GM23248 (cell line): Measurements from ENCODE around the gene ARHGAP4. TPM values are rescaled to one million over a fixed set of nuclear protein-coding genes. Genes with fewer than 3 reads are reported as not detected.

ENCODE experiments used
- DNase-seq: peaks from one replicate; pipeline ENCODE4 v3.0.0-alpha.2; 2015
- H2AFZ ChIP-seq: fragments of 200-600 bp; sonication (generic); 2 replicates; pipeline ENCODE4 v1.6.1; 2016; ENCODE audit warnings: antibody characterized with exemption
- H3F3A ChIP-seq: fragments of 200-600 bp; sonication (generic); 2 replicates; pipeline ENCODE4 v1.6.1; 2016; ENCODE audit warnings: mild to moderate bottlenecking, antibody characterized with exemption, mixed run types; ENCODE audit not compliant: insufficient read depth
- H3K27ac ChIP-seq: fragments of 200-600 bp; sonication (generic); 2 replicates; pipeline ENCODE4 v1.5.1; 2016; ENCODE audit warnings: mild to moderate bottlenecking
- H3K27me3 ChIP-seq: fragments of 200-600 bp; sonication (generic); replicated peaks from 2 replicates; pipeline ENCODE4 v1.6.1; 2016; ENCODE audit warnings: mild to moderate bottlenecking; ENCODE audit not compliant: insufficient read depth
- H3K36me3 ChIP-seq: fragments of 200-600 bp; sonication (generic); 2 replicates; pipeline ENCODE4 v1.6.1; 2016; ENCODE audit warnings: low read depth, mild to moderate bottlenecking
- H3K4me1 ChIP-seq: fragments of 200-600 bp; sonication (generic); 2 replicates; pipeline ENCODE4 v1.6.1; 2016; ENCODE audit warnings: mild to moderate bottlenecking; ENCODE audit not compliant: insufficient read depth
- H3K4me2 ChIP-seq: fragments of 200-600 bp; sonication (generic); one replicate; pipeline ENCODE4 v1.6.1; 2016; ENCODE audit warnings: mild to moderate bottlenecking; ENCODE audit not compliant: unreplicated experiment
- H3K4me3 ChIP-seq: fragments of 200-600 bp; sonication (generic); 2 replicates; pipeline ENCODE4 v1.5.1; 2016; ENCODE audit warnings: mild to moderate bottlenecking
- H3K79me2 ChIP-seq: fragments of 200-600 bp; sonication (generic); 2 replicates; pipeline ENCODE4 v1.6.1; 2016; ENCODE audit warnings: mild to moderate bottlenecking; ENCODE audit not compliant: insufficient read depth
- H3K9ac ChIP-seq: fragments of 200-600 bp; sonication (generic); 2 replicates; pipeline ENCODE4 v1.6.1; 2016; ENCODE audit warnings: mild to moderate bottlenecking
- H3K9me2 ChIP-seq: fragments of 200-600 bp; sonication (generic); 2 replicates; pipeline ENCODE4 v1.6.1; 2016; ENCODE audit warnings: mixed run types, mild to moderate bottlenecking, moderate library complexity; ENCODE audit not compliant: insufficient read depth
- H3K9me3 ChIP-seq: fragments of 200-600 bp; sonication (generic); one replicate; pipeline ENCODE4 v1.6.1; 2017; ENCODE audit warnings: low read depth
- H4K20me1 ChIP-seq: fragments of 200-600 bp; sonication (generic); 2 replicates; pipeline ENCODE4 v1.6.0; 2016; ENCODE audit not compliant: insufficient read depth
- EZH2 ChIP-seq: fragments of 200-600 bp; sonication (generic); IDR thresholded peaks from 2 replicates; pipeline ENCODE4 v1.6.1; 2018; ENCODE audit warnings: antibody characterized with exemption, mild to moderate bottlenecking; ENCODE audit not compliant: insufficient read depth, poor library complexity, severe bottlenecking
- EZH2phosphoT487 ChIP-seq: fragments of 200-600 bp; sonication (generic); IDR thresholded peaks from 2 replicates; pipeline ENCODE4 v1.6.1; 2018; ENCODE audit warnings: antibody characterized with exemption, moderate library complexity, mild to moderate bottlenecking, low read depth; ENCODE audit not compliant: insufficient read depth
- WGBS, 2 experiments: methylation state at CpG; one replicate each; pipeline ENCODE4 v1.1.6; 2015 to 2017; ENCODE audit warnings: low lambda C conversion rate in 2 of 2, low coverage in 1 of 2; ENCODE audit errors: missing lambda C conversion rate in 2 of 2; 5-methylcytosine and 5-hydroxymethylcytosine counted together
- in situ Hi-C: fragments of 300-500 bp; cut with MboI; formaldehyde crosslinking; loops from 2 replicates; pipeline ENCODE4 v1.15.0; 2020
- polyA plus RNA-seq: library from polyadenylated mRNA; unstranded; fragments of >200 nt; fragmentation: Nextera tagmentation; extraction: Ambion mirVana; gene quantifications from 2 replicates; pipeline ENCODE4 v1.2.1, GENCODE V29; 2016
- total RNA-seq: library from RNA; depleted of rRNA; stranded (reverse); fragments of >200 nt; shearing (Covaris generic); gene quantifications from 2 replicates; pipeline ENCODE4 v1.2.3, GENCODE V29; 2014

The ARHGAP4 gene
- total and polyA plus RNA-seq, 2 experiments from 2014 or later = 0.45 to 2.8 TPM

- peak overlapping the region; percentile 91 for H3K4me2 ChIP-seq
- no peaks in the 10 kb centered on the region for H3K9me3 ChIP-seq
- TF ChIP-seq EZH2 (no peak), EZH2phosphoT487 (no peak)
- peak overlapping the region; percentile 98 for H3K9ac ChIP-seq
- DNase-seq = no peak
- no peaks in the 10 kb centered on the region for H3K4me1 ChIP-seq
- H2AFZ ChIP-seq = no peak overlapping the region
- in situ Hi-C loops = no loop called here
- H3F3A ChIP-seq = 0 out of 2 replicates have a peak, but pooled peaks cover 6% of the 10 kb centered on the region
- peak overlapping the region; percentile 76 for H3K4me3 ChIP-seq
- peaks cover 20% of the 10 kb centered on the region for H3K79me2 ChIP-seq
- no peaks in the 10 kb centered on the region for H3K9me2 ChIP-seq
- no peaks in the 10 kb centered on the region for H3K27me3 ChIP-seq
- H3K36me3 ChIP-seq = no peaks in the 10 kb centered on the region
- H4K20me1 ChIP-seq = no peaks in the 10 kb centered on the region
- peak overlapping the region; percentile 96 for H3K27ac ChIP-seq
- WGBS, 2 experiments = 4 to 8% methylated on average over 4 to 8 of the region's 8 CpGs
Observed at GRCh38 chrX:153927672-153927921, 1.5 kb upstream of the ARHGAP4 start.

GRCh38 chrX:153926858-153927671 is 1.0 kb upstream of the ARHGAP4 start:
- H4K20me1 ChIP-seq = no peaks in the 10 kb centered on the region
- peak overlapping the region; percentile 96 for H3K27ac ChIP-seq
- peak overlapping the region; percentile 76 for H3K4me3 ChIP-seq
- peak; percentile 49 for DNase-seq
- 0 out of 2 replicates have a peak, but pooled peaks cover 6% of the 10 kb centered on the region for H3F3A ChIP-seq
- H3K36me3 ChIP-seq = no peaks in the 10 kb centered on the region
- no peaks in the 10 kb centered on the region for H3K27me3 ChIP-seq
- in situ Hi-C loops = no loop called here
- H3K4me2 ChIP-seq = peak overlapping the region; percentile 91
- no peak for TF ChIP-seq EZH2phosphoT487
- no peak for TF ChIP-seq EZH2
- no peak overlapping the region for H2AFZ ChIP-seq
- H3K9me2 ChIP-seq = no peaks in the 10 kb centered on the region
- no peaks in the 10 kb centered on the region for H3K4me1 ChIP-seq
- no peaks in the 10 kb centered on the region for H3K9me3 ChIP-seq
- WGBS, 2 experiments = 9 to 10% methylated on average over 17 to 22 of the region's 31 CpGs
- peaks cover 14% of the 10 kb centered on the region; the same call in 1 of the 2 replicates for H3K79me2 ChIP-seq
- peak overlapping the region; percentile 98 for H3K9ac ChIP-seq

- Histone ChIP-seq H3K4me3 (no peak overlapping the region), H3K9ac (no peak overlapping the region; the same call in 1 of the 2 replicates), H3K79me2 (0 out of 2 replicates have a peak, but pooled peaks cover 9% of the 10 kb centered on the region), H4K20me1 (no peaks in the 10 kb centered on the region), H3K27ac (no peak overlapping the region), H3F3A (0 out of 2 replicates have a peak, but pooled peaks cover 6% of the 10 kb centered on the region), H3K36me3 (no peaks in the 10 kb centered on the region), H3K9me2 (no peaks in the 10 kb centered on the region), H3K27me3 (no peaks in the 10 kb centered on the region), H3K9me3 (no peaks in the 10 kb centered on the region), H2AFZ (no peak overlapping the region), H3K4me1 (no peaks in the 10 kb centered on the region), H3K4me2 (no peak overlapping the region)
- 0% methylated on average over 1 to 3 of the region's 4 CpGs for WGBS, 2 experiments
- TF ChIP-seq EZH2 (no peak), EZH2phosphoT487 (no peak)
- no peak for DNase-seq
- in situ Hi-C loops = no loop called here
Observed at GRCh38 chrX:153926552-153926857, 441 bp upstream of the ARHGAP4 start.

GRCh38 chrX:153925387-153925738 is 701 bp downstream of the ARHGAP4 start:
- Histone ChIP-seq H4K20me1 (no peaks in the 10 kb centered on the region), H3K36me3 (no peaks in the 10 kb centered on the region), H3K9me3 (no peaks in the 10 kb centered on the region), H3K9me2 (no peaks in the 10 kb centered on the region), H3K4me1 (no peaks in the 10 kb centered on the region), H2AFZ (no peak overlapping the region), H3F3A (0 out of 2 replicates have a peak, but pooled peaks cover 6% of the 10 kb centered on the region), H3K9ac (no peak overlapping the region), H3K27ac (no peak overlapping the region), H3K4me2 (no peak overlapping the region), H3K4me3 (no peak overlapping the region), H3K79me2 (no peaks in the 10 kb centered on the region), H3K27me3 (no peaks in the 10 kb centered on the region)
- 90 to 92% methylated on average over 2 to 4 of the region's 4 CpGs for WGBS, 2 experiments
- TF ChIP-seq EZH2 = no peak
- TF ChIP-seq EZH2phosphoT487 = no peak
- in situ Hi-C loops = no loop called here
- DNase-seq = no peak
